Gastrocnemius medialis (tissue), 4 donors: ENCODE results near the gene KHDC1L. TPM values are rescaled to one million over a fixed set of nuclear protein-coding genes. Genes with fewer than 3 reads are reported as not detected.

Experiments used
- ATAC-seq, 2 donors: fragments of 150-250 bp; one replicate each; pipeline ENCODE4 v1.9.1; 2016
- DNase-seq, 2 donors: peaks; one replicate each; pipeline ENCODE4 v3.0.0-alpha.2; 2019
- H3K27ac ChIP-seq, 4 donors: fragments of 200-600 bp; sonication (generic); 1 replicate in 1 of 4; 2 replicates in 3 of 4; pipeline ENCODE4 v1.5.1; 2016 to 2018; ENCODE audit warnings: mild to moderate bottlenecking in 2 of 4, moderate library complexity in 1 of 4
- H3K27me3 ChIP-seq, 3 donors: fragments of 200-600 bp; sonication (generic) in 2 of 3; 1 replicate in 1 of 3; 2 replicates in 2 of 3; pipeline versions ENCODE4 v1.5.1 to v1.6.0; 2016 to 2019; ENCODE audit warnings: mild to moderate bottlenecking in 1 of 3, moderate library complexity in 1 of 3
- H3K36me3 ChIP-seq, 2 donors: fragments of 200-600 bp; sonication (generic) in 1 of 2; one replicate each; pipeline ENCODE4 v1.5.1; 2017 to 2018
- H3K4me1 ChIP-seq, 2 donors: fragments of 200-600 bp; sonication (generic) in 1 of 2; one replicate each; pipeline ENCODE4 v1.5.1; 2016 to 2017; ENCODE audit warnings: mild to moderate bottlenecking in 2 of 2
- H3K4me3 ChIP-seq, 4 donors: fragments of 200-600 bp; sonication (generic) in 3 of 4; 1 replicate in 1 of 4; 2 replicates in 3 of 4; pipeline ENCODE4 v1.5.1; 2016 to 2019; ENCODE audit warnings: mild to moderate bottlenecking in 2 of 4
- H3K9me3 ChIP-seq, 3 donors: fragments of 200-600 bp; sonication (generic) in 2 of 3; 1 replicate in 1 of 3; 2 replicates in 2 of 3; pipeline ENCODE4 v1.5.1; 2016 to 2019
- POLR2A ChIP-seq, 2 donors: fragments of 450-650 bp; IDR thresholded peaks; one replicate each; pipeline ENCODE4 v1.6.1; 2017; ENCODE audit warnings: antibody characterized with exemption in 2 of 2, mild to moderate bottlenecking in 2 of 2, moderate library complexity in 2 of 2
- in situ Hi-C, 4 donors: fragments of 200-750 bp; cut with MboI; loops; one replicate each; pipeline versions ENCODE4 v1.15.0 to v1.8.0; 2017; ENCODE audit warnings: low sequenced_read_pairs in 4 of 4
- intact Hi-C: fragments of 100-400 bp; cut with DNase I; formaldehyde crosslinking; loops from one replicate; pipeline ENCODE4 v1.15.1; 2023; ENCODE audit warnings: low total_unique reads
- total RNA-seq, 4 donors: library from RNA; depleted of rRNA; stranded (reverse); fragments of >200 nt; gene quantifications; one replicate each; pipeline versions ENCODE4 v1.1.0 to v1.2.3, GENCODE V29; 2016
- TF ChIP-seq, protein P1 (sequence below), 5 experiments: fragments of 450-650 bp in 3 of 5; fragments of 200-600 bp in 2 of 5; sonication (generic) in 2 of 5; IDR thresholded peaks in 4 of 5; conservative IDR thresholded peaks in 1 of 5; 1 replicate in 4 of 5; 2 replicates in 1 of 5; pipeline ENCODE4 v1.5.1; 2016 to 2019; ENCODE audit warnings: antibody characterized with exemption in 5 of 5, mild to moderate bottlenecking in 3 of 5, moderate library complexity in 3 of 5

Gene KHDC1L
- total RNA-seq, 4 donors from 2014 or later, result not detected

DNA sequence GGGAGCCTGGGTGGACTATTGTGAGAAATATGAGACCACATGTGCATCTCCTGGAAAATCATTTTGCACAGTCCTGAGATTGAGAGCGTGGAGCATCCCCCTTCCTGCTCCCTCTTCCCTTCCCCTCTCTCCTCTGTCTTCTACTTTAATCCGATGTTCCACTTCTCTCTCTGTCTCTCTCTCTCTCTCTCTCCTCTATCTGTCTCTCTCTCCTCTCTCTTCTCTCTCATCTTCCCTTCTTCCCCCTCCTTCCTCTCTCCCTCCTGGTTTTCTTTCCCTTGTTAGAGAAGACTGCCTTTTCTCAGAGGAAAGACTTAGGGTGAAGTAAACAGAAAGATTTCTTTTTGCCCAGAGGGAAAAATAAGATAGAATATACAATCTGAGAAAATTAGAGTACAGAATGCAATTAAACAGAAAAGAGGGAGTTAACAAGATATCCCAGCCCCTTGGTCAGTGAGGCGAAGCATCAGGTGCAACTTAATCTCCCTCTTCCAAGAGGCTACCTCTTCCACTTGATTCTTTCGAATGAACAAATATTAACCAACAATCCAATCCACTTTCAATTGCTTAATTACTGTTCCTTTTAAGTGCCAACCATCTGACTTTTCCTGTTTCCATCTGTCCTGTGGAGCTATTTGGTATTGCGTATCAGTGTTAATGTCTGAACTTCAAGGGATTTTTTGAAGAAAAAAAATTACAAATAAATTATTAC is 23.1 kb upstream of the KHDC1L start:
- Histone ChIP-seq H3K4me3 (no peak overlapping the region), H3K4me1 (no peaks in the 10 kb centered on the region), H3K27me3 (no peaks in the 10 kb centered on the region), H3K36me3 (no peaks in the 10 kb centered on the region), H3K9me3 (no peaks in the 10 kb centered on the region), H3K27ac (no peak overlapping the region)
- intact Hi-C loops, result no loop called here
- no peak for ATAC-seq
- no peak for DNase-seq
- TF ChIP-seq POLR2A (IDR thresholded peaks at IDR 0.05), result no peak
- TF ChIP-seq, protein P1, sequence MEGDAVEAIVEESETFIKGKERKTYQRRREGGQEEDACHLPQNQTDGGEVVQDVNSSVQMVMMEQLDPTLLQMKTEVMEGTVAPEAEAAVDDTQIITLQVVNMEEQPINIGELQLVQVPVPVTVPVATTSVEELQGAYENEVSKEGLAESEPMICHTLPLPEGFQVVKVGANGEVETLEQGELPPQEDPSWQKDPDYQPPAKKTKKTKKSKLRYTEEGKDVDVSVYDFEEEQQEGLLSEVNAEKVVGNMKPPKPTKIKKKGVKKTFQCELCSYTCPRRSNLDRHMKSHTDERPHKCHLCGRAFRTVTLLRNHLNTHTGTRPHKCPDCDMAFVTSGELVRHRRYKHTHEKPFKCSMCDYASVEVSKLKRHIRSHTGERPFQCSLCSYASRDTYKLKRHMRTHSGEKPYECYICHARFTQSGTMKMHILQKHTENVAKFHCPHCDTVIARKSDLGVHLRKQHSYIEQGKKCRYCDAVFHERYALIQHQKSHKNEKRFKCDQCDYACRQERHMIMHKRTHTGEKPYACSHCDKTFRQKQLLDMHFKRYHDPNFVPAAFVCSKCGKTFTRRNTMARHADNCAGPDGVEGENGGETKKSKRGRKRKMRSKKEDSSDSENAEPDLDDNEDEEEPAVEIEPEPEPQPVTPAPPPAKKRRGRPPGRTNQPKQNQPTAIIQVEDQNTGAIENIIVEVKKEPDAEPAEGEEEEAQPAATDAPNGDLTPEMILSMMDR (IDR thresholded peaks at IDR 0.05 in 4 of 5, conservative IDR thresholded peaks at IDR 0.05 in 1 of 5), result no peak
- in situ Hi-C loops, result no loop called here

DNA sequence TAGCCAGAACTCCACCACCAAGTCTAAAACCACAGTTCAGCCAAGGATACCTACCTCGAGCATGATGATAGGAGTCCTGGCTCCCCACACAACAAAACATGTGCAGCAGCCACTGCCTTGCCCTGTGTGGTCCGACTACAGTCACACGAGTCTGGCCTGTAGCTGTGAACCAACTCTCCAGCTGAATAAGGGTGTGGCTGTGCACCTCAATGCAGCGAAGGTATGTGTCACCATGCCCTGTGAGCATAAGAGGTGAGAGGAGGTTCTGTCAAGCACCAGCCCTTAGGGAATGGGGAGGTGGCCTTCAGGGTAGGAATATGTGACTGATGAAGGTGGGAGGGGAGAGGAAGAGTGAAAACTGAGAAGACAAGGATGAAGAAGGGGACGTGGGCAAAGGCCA is 16.7 kb upstream of the KHDC1L start:
- H3K27ac ChIP-seq, result no peak overlapping the region
- H3K36me3 ChIP-seq, result no peaks in the 10 kb centered on the region
- no peaks in the 10 kb centered on the region for H3K27me3 ChIP-seq
- H3K4me3 ChIP-seq, result no peak overlapping the region
- intact Hi-C loops, result no loop called here
- DNase-seq, result no peak
- no peaks in the 10 kb centered on the region for H3K9me3 ChIP-seq
- ATAC-seq, result no peak
- no peaks in the 10 kb centered on the region for H3K4me1 ChIP-seq
- in situ Hi-C loops, result no loop called here
- TF ChIP-seq, protein P1 (IDR thresholded peaks at IDR 0.05 in 4 of 5, conservative IDR thresholded peaks at IDR 0.05 in 1 of 5), result no peak
- no peak for TF ChIP-seq POLR2A (IDR thresholded peaks at IDR 0.05)

DNA sequence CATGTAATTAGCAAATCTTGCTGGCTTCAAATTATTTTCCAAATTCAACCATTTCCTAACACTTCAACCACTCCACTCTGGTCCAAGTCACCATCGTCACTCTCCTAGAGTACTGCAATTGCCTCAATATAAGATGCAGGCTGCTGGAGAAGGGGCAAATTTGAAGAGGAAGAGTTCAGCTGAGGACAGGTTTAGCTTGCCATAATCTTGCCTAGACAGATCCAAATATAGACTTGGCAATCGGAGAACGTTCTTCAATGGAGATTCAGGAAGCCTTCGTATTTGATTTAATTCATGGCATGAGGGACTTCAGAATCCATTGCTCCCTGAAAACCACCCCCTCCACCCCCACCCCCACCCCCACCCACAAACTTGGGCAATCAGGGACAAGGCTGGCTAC is 15.4 kb upstream of the KHDC1L start:
- intact Hi-C loops (no loop called here), in situ Hi-C loops (no loop called here)
- H3K27me3 ChIP-seq, result no peaks in the 10 kb centered on the region
- no peaks in the 10 kb centered on the region for H3K4me1 ChIP-seq
- DNase-seq, result no peak
- no peak for ATAC-seq
- TF ChIP-seq, protein P1 (IDR thresholded peaks at IDR 0.05 in 4 of 5, conservative IDR thresholded peaks at IDR 0.05 in 1 of 5), result no peak
- H3K36me3 ChIP-seq, result no peaks in the 10 kb centered on the region
- H3K9me3 ChIP-seq, result no peaks in the 10 kb centered on the region
- no peak overlapping the region for H3K4me3 ChIP-seq
- H3K27ac ChIP-seq, result no peak overlapping the region

DNA sequence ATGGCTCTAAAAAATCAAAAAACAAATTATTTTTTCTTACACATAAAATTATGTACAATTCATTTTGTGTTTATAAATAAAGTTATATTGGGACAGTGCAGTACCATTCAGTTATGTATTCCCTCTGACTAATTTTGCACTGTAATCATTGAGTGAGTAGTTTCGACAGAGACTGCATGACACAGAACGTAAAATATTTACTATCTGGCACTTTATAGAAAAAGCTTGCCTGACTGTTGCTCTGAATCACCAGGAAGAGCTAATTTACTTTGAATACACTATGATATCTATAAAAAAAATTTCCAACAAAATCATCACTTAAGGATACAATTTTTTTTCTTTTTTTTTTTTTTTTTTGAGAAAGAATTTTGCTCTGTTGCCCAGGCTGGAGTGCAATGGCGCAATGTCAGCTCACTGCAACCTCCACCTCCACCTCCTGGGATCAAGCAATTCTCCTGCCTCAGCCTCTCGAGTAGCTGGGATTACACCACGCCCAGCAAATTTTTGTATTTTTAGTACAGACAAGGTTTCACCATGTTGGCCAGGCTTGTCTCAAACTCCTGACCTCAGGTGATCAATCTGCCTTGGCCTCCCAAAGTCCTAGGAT is 11.0 kb upstream of the KHDC1L start:
- ATAC-seq (no peak), DNase-seq (no peak)
- Histone ChIP-seq H3K27ac (no peak overlapping the region), H3K27me3 (no peaks in the 10 kb centered on the region), H3K4me3 (no peak overlapping the region), H3K4me1 (peaks cover 0 to 4% of the 10 kb centered on the region in 2 donors), H3K9me3 (no peaks in the 10 kb centered on the region), H3K36me3 (no peaks in the 10 kb centered on the region)
- in situ Hi-C loops, result no loop called here
- TF ChIP-seq, protein P1 (IDR thresholded peaks at IDR 0.05 in 4 of 5, conservative IDR thresholded peaks at IDR 0.05 in 1 of 5), result no peak
- TF ChIP-seq POLR2A (IDR thresholded peaks at IDR 0.05), result no peak
- intact Hi-C loops, result no loop called here
